ENCODE measurements around the gene BCAS4.

BCAS4 gene

DNA sequence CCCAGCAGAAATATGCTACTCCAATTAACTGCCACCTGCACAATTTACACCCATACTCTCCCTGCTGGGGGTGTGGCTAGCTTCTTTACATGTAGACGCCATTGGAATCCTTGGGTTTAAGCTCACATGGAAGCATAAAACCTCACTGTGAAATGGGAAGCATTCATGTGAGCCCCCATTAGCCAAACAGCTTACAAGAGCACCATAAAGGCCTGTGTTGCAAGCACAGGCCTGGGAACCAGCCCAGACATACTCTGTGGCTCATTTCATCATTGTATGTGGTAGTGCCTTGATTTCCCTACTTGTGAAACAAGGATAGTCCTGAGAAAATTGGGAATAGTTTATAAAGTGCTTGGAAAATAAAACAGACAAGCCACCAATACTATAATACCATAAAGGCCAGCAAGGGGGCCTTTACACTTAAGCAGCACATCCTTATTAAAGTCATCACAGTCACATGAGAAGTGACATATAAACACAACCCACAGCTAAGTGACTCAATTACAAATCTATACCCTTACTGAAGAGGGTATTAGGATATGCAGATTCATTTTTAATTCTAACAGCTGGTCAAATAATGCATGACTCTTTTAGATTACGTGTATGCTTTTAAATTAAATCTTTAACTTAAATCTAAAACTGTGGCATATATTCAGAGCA, 129.5 kb downstream of the BCAS4 start:
- H3K4me3 ChIP-seq (ENCODE audit: low read depth, low read length) = no peak overlapping the region
- TF ChIP-seq CTCF (IDR thresholded peaks at IDR 0.05; ENCODE audit: low read depth, low read length) = no peak

GRCh38 chr20:50926530-50926929, 131.7 kb downstream of the BCAS4 start:
- H3K4me3 ChIP-seq (ENCODE audit: low read depth, low read length) = no peak overlapping the region
- no peak for TF ChIP-seq CTCF (IDR thresholded peaks at IDR 0.05; ENCODE audit: low read depth, low read length)
